GM19351 (cell line): ENCODE data around the gene BIN1.
A peak's percentile ranks its signal among the peaks of the same experiment; 100 is the strongest.

Source experiments
- ATAC-seq: cut with Tn5 transposase; IDR thresholded peaks from one replicate; pipeline ENCODE4 v1.9.1; 2021; ENCODE audit warnings: mild to moderate bottlenecking, moderate library complexity; ENCODE audit not compliant: unreplicated experiment

The BIN1 gene

DNA sequence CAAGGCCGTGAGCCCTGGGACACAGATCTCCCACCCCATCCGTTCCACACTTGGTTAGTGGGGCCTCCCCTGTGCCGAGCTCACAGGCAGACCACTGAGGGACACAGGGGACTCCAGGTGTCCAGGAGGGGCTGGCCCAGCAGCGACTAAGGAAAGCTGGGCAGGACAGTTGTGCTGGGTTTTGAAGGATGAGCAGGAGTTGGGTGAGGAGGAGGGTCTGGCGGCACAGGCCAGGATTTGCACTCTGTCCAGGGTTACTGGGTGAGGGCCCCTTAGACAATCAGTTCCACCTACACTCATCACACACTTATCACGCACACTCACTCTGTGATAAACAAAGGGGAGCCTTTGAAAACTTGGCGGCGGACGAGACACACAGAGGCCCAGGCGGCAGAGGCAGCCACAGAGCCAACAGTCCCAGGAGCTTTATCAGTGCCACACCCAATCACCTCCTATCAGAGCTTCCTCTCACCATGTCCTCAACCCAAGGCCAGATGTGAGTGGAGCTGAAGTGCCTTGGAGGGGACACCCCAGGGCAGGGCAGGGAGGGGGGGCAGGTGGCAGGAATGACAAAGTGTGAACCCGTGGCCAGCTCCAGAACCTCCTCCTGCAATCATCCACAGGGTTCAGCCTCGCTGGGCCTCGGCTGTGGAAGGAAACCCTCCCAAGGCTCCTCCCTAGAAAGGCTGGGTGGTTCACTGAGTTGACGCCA is 26.6 kb downstream of the BIN1 start:
- peak; percentile 19 for ATAC-seq

DNA sequence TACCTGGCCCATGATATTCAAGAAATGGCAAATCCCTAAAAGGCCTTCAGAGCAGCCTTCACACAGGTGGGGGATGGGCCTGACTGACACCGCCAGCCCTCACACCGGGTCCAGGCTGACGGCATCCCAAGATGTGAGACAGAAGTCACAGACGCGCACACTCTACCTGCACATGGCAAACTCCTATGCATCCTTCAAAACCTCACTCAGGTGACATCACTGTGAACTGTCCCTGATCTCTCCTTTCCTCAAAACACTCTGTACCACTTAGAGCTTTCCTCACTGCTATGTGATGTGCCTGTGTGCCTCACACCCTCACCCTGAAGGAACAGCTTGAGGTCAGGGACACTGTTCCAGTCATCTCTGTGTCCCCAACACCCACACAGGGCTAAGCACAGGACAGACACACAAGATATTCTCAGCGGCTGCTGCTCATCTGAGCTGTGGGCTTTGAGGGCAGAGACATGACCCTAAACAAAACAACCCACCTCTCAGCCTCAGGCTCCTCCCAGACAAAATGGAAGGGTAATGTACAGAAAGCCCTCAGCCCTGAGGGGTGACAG is 27.5 kb downstream of the BIN1 start:
- ATAC-seq: no peak

DNA sequence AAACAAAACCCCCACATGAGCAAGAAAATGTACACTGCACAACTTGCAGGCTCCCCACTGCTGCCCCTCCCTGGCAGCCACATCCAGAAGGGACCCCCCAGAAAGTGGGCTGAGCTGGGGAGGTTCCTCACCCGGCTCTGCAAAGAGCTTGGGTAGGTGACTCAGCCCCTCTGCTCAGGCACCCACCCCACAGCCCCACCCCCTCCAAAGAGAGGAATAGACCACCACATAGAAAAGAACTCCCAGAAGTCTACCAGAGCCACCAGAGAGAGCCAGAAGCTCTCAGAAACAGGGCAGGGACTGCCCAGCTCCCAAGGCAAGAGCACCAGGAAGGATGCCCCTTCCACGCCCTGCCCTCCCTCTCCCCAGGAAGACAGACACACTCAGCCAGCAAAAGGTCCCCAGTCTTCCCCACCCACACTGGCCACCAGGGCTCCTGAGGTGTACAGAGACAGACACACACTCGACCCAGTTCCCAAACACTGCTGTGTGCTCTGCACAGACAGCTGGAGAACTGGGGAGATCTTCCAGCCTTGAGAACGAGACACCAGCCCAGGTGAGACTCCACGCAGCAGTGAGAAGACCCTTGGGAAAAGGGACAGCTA is 28.2 kb downstream of the BIN1 start:
- ATAC-seq: no peak

DNA sequence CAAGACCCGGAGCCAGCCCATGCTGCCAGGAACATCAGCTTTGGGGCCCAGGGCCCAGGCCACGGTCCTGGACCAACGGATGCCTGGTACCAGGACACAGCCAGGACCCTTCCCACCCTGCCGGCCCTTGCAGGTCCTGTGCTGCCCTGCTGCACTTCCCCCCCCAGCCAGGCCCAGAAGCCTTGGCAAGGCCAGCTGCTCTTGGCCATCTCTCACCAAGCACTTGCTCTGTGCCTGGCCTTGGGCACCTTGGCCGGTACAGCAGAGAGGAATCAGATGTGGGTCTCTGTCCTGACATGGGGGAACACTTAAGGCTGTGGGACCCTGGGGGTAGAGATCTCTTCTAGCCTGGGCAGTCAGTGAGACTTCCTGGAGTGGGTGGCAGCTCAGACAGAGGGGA is 28.9 kb downstream of the BIN1 start:
- ATAC-seq: no peak

DNA sequence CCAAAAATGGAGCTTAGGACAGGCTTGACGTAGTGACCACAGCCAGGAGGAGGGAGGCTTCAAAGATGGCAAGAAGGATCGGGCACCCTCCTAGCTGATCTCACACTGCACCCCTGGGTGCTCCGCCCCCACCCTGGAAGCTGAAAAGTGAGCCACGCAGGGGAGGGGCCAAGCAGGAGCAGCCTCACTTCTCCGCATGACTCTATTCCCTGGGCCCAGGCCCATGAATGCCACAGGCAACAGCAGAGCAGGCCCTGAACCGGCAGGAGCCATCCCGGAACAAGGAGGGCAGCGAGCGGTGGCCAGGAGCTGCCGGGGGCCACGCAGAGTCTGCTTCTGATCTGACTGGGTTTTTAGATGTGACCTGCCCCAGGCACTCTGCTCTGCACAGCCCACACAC is 30.0 kb downstream of the BIN1 start:
- ATAC-seq: no peak

DNA sequence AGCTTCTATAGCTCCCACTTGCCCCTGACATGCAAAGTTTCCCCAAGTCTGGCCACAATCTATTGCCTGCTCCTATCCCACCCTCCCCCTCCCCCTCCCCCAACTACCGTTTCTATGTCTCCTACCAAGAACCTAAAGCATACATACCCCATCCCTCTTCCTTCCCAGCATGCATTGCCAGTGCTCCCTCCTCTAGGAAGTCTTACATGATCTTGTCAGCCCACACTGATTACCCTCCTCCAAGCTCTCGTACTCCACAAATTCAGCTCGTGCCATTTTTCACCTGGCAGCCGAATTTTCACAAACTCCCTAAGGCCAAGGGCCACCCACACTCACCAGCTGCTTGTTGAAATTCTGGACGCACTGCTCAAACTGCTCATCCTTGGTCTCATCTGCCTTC is 30.7 kb downstream of the BIN1 start:
- no peak for ATAC-seq

DNA sequence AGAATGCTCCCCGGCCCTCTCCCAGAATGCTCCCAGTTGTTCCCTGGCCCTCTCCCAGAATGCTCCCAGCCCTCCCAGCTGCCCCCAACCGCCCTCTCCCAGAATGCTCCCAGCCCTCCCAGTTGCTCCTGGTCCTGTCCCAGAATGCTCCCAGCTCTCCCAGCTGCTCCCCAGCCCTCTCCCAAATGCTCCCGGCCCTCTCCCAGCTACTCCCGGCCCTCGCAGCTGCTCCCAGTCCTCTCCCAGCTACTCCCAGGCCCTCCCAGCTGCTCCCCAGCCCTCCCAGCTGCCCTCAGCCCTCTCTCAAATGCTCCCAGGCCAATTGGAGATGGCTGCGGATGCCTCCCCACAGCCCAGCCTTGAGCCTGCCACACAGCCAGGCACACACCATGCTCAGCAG is 31.1 kb downstream of the BIN1 start:
- no peak for ATAC-seq

DNA sequence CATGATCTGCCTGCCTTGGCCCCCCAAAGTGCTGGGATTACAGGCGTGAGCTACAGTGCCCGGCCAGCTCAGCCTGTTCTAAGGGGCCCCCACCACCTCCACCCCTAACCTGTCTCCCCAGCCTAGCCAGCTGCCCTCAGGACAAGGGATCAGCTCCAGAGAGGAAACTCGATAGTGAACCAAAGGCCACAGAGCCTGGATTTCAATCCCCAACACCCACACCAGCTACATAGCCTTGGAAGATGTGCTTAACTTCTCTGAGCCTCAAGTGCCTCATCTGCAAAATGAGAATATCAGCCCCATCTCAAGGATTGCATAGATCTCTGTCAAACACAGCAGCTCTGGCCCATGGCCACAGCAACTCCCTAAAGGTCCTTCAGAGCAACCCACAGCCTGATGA is 32.0 kb downstream of the BIN1 start:
- ATAC-seq: no peak

DNA sequence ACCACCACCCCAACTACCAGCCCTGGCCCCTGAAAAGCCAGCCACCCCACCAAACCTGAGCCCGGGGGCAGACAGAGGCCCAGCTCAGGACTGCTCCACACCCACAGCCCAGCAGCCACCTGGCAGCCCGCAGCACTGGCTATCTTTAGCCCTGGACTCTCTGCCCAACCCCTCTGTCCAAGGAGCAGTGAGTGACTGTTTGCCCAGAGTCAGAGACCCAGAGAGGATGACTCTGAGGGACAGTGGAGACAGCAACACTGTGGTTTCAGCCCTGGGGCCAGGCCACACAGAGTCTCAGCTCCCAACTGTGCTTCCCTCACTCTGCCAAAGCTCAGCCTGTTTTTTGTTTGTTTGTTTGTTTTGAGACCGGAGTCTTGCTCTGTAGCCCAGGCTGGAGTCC is 32.6 kb downstream of the BIN1 start:
- ATAC-seq: no peak

DNA sequence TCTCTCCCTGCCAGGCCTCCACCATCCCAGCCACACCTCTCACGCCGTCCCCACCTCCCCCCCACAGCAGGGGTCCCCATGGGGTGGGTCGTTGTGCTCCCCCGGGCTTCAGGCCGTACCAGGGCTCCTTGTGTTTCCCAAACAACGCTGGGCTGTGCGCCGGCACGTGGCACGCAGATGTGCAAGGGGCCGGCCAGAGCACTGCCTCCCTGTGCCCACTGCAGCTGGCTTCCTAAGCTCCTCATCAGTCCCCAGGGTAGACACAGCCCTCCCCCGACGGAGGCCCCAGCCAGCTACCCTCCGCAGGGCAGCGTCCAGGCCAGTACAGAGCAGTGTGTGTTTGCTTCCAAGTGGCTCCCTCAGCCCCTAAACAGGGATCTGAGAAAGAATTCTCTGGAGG is 34.0 kb downstream of the BIN1 start:
- ATAC-seq: no peak

DNA sequence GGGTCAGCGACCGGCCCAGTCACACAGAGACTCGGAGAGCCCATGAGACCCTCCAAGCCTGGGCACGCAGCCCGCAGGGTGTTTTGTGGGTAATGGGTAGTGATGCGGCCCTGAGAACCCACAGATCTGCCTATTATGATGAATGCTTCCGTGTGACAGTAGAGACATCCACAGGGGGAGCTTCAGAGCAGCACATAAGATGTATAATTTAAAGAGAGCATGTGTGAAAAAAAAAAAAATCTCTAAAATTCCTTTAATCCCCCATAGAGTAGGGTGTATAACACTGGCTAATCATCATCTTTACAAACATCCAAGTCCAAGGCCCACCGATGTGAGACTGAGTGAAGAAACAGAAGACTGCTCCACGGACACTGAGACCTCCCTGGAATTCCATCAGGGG is 34.6 kb downstream of the BIN1 start:
- ATAC-seq: no peak

DNA sequence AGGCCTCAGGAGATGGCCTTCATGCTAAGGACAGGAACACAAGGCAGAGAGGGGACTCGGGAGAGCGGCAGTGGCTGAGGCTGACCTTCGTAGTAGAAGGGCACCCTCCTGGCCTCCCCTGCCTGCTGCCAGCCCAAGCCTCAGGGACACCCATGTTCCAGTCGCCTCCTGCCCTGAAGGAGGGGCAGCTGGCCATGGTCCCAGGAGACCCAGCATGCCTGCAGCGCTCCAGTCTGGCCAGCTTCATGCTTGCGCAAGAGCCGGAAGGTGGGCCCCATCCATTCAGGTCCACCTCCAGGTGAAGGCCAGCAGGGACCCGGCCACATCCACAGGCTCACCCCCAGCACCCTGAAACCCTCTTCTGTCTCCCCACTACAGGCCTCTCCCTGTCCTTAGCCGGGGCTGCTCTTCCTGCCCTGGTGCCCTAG is 35.0 kb downstream of the BIN1 start:
- no peak for ATAC-seq

DNA sequence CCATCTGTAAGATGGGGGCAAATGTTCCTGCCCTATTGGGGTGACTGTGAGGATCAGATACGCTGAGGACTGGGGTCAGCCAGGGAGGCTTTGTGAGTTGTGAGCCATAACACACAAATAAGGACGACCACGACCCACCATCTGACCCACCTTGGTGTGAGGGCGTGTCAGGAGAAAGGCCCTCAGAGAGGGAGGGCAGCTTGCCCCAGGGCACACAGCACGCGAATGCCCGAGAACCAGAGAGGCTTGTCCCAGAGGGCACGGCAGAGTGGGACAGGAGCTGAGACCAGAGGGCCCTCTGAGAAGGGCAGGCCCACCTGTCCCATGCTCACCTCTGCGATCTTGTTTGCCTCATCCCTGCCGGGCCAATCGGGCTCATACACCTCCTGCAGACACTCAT is 36.7 kb downstream of the BIN1 start:
- ATAC-seq: no peak

DNA sequence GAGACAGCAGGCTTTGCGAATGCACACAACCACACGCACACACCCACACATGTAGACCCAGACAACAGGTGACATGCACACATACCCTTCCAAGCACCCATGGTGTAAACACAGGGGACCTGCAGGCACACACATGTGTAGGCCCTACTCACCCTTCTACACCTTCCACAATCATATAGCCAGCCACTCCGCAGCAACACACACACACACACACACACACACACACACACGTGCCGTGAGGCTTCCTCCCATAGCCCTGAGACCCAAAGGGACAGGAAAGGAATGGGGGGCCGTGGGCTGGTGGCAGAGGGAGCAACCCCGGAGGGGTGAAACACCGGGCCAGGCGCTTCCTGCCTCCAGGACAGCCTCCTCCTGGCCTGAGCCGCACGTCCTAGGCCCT is 37.4 kb downstream of the BIN1 start:
- ATAC-seq: no peak

DNA sequence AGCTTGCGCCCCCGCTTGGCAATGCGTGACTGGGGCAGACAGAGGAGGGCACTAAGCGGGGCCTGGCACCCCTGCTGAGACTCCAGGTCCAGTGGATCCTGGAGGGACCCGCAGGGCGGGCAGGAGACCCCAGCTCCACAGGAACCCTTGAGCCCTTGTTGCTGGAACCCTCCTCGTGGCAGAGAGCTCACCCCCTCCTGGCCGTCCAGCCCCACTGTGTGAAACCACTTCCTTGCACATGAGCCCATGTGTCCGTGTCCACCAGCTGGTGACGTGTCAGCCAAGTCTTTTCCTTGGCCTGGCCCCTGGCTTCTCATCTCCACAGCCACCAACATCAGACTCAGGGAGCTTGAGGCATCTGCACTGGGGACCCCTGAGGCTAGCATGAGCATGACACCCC is 38.0 kb downstream of the BIN1 start:
- no peak for ATAC-seq

DNA sequence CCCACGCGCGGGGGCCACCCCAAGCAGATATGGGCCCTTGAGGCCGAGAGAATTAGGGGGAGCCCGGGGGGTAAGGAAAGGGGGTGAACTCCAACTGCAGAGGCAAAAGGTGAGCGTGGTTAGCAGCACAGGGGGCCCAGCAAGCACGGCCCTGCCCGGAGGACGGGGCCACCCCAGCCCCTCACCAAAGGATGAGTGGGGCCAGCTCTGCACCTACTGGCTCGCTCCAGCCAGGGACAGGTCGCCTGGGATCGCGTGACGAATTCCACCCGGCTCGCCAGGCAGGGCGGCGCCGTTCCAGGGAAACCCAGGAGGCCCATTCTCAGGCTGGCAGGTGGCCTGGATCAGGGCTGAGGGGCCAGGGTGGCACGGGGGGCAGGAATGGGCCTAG is 38.6 kb downstream of the BIN1 start:
- no peak for ATAC-seq

DNA sequence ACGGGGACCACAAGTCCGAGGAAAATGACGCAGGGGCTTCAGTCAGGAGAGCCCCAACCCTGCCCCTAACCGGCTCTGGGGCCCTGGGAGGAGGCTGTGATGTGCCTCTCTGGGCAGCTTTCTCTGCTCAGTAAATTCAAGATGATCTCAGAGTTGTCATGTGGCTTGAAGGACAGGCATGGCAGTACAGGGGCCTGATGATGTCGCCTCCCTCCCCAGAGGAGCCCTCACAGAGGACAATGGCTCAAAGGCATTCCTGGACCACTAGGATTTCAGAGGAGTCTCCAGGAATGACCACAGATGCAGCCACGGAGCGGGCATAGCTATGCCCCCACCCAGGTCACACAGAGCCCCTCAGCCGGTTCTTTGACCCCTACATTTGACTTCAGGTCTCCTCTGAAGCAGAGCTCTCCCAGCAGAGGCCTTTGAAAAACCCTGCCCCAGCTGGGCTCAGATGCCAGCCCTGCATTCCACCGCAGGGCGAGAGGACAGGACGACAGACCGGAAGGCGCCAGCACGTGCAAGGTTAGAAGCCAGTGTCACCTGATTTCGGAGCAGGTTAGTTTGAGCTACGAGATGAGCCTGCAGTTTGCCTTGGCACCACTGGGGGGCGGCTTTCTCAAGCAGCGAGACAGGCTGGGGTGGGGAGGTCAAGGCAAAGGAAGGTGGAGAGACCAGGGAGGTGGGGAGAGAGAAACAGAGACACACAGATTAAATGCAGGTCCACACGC is 39.2 kb downstream of the BIN1 start:
- ATAC-seq: peak; percentile 44

DNA sequence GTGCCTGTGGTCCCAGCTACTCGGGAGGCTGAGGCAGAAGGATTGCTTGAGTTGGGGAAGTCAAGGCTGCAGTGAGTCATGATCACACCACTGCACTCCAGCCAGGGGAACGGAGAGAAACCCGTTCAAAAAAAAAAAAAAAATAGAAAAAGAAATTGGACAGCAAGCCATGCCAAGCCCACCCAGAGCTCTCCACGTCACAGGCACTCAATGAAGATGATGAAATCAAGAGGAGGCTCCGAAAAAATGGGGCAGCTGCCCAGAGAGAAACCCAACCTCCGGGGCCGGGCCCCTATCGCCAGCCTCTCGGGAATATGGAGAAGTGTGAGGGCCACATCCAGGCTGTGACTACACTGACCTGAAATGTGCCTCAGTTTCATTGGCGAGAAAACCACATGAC is 40.0 kb downstream of the BIN1 start:
- ATAC-seq: no peak

DNA sequence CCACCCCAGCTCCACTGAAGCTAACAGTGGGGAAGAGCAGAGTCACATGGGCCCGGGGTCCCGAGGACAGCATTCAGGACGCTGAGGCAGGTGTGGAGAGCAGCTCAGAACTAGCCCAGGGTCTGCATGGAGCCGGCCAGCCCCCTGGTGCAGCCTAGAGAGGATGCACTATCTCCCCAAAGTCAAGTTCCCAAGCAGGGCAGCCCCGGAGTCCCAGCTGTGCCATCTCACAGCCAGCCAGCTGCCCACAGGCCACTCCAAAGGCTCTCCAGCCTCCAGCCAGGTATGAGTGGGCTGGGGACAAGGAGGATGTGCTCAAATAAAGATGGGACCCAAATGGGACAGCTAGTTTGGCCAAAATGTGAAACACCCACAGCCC is 41.0 kb downstream of the BIN1 start:
- no peak for ATAC-seq

DNA sequence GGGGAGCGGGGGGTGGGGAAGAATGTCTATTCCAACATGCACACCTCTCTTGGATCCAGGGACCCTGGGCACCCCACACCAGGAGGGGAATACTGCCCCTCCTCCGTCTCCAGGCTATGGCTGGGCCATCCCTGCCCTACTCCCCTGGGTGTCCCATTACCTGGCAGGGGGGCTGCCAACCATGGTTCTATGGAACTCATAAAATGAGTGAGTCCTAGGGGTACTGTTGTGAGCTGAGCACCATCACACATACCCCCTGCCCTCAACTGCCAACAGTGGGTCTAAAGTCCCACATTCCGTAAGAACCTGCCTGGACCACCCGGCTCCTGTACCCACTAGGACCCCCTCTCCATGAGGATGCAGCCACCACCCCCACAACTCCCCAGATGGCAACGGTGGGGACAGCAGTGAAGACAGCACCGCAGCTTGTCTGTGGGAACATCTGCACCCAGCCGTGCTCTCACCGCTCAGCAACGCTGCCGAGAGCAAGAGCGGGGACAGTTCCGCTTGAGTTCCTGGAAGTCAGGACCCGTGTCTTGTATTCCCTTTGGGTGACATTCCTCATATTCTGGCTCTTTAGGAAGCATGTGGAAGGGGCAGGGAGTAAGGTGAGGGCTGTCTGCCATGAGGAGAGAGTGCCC is 41.5 kb downstream of the BIN1 start:
- no peak for ATAC-seq

DNA sequence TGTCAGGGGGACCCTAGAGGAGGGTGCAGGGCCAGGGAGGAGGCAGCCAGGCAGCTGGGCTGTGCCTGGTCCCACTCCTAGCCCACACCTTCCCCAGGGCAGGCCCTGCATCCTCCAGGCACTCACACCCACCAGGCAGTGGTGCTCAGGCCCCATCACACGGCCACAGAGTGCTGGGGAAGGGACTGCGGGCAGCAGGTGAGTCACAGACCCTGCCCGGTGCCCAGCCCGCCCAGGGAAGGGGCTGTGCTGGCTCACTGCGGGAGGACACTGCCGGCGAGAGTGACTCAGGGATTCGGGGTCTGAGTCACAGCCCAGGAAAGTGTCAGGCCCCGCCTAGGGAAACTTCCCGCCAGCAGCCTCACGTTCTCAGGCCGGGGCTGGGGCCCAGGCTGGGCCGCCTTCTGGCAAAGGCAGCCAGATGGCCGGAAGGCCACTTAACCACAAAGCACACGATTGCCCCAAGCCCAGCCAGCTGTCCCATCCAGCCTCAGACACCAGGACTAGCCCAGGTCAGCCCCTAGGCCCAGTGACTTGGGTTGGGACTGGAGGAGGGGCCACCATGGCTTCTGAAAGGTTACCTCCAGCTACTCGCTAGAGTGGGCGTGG is 42.2 kb downstream of the BIN1 start:
- peak; percentile 83 for ATAC-seq
